OCI-LY3 (cell line): ENCODE data around the gene DYRK1B.

ENCODE experiments used
- H2AFZ ChIP-seq: fragments of 200-600, 300-600 bp; shearing (Covaris generic); 2 replicates; pipeline ENCODE4 v1.6.0; 2014; ENCODE audit warnings: antibody characterized with exemption, low read depth, low read length
- H3K27ac ChIP-seq: fragments of 200-600, 300-600 bp; sonication (generic); 2 replicates; pipeline ENCODE4 v1.5.1; 2014; ENCODE audit warnings: mild to moderate bottlenecking, low read length, moderate library complexity, mixed read lengths
- H3K27me3 ChIP-seq: fragments of 200-600, 300-600 bp; sonication (generic); 2 replicates; pipeline ENCODE4 v1.6.1; 2014; ENCODE audit warnings: low read depth, low read length, mixed read lengths
- H3K36me3 ChIP-seq: fragments of 200-600, 300-600 bp; sonication (generic); replicated peaks from 2 replicates; pipeline ENCODE3; 2014; ENCODE audit warnings: low read depth, low read length, mixed read lengths
- H3K4me1 ChIP-seq: fragments of 300-600, 200-600 bp; sonication (generic); 2 replicates; pipeline ENCODE4 v1.6.1; 2014; ENCODE audit warnings: low read length, mixed read lengths
- H3K4me2 ChIP-seq: fragments of 200-600, 300-600 bp; sonication (generic); 2 replicates; pipeline ENCODE4 v1.6.1; 2014; ENCODE audit warnings: low read length, mixed read lengths
- H3K4me3 ChIP-seq: fragments of 300-600, 200-600 bp; sonication (generic); 2 replicates; pipeline ENCODE4 v1.5.1; 2014; ENCODE audit warnings: antibody characterized with exemption, mild to moderate bottlenecking, low read length, moderate library complexity
- H3K79me2 ChIP-seq: fragments of 300-600, 200-600 bp; shearing (Covaris generic); 2 replicates; pipeline ENCODE4 v1.6.1; 2014; ENCODE audit warnings: mild to moderate bottlenecking, low read length, mixed read lengths
- H3K9ac ChIP-seq: fragments of 300-600, 200-600 bp; shearing (Covaris generic); 2 replicates; pipeline ENCODE4 v1.6.0; 2014; ENCODE audit warnings: mild to moderate bottlenecking, low read length, moderate library complexity
- H3K9me3 ChIP-seq: fragments of 200-600, 300-600 bp; shearing (Covaris generic); 2 replicates; pipeline ENCODE4 v1.6.1; 2014; ENCODE audit warnings: low read length, mixed read lengths; ENCODE audit not compliant: insufficient read depth
- H4K20me1 ChIP-seq: fragments of 200-600, 300-600 bp; sonication (generic); 2 replicates; pipeline ENCODE4 v1.6.1; 2016; ENCODE audit warnings: low read length, mixed read lengths; ENCODE audit not compliant: insufficient read depth
- EZH2phosphoT487 ChIP-seq: fragments of 200-600 bp; shearing (Covaris generic); IDR thresholded peaks from 2 replicates; pipeline ENCODE4 v1.6.1; 2018; ENCODE audit warnings: antibody characterized with exemption, mixed run types, low read depth
- TF ChIP-seq, protein P1 (sequence below): fragments of 200-600, 300-600 bp; sonication (generic); IDR thresholded peaks from 2 replicates; pipeline ENCODE4 v1.5.1; 2014; ENCODE audit warnings: antibody characterized with exemption, low read length, low read depth

The DYRK1B gene

DNA sequence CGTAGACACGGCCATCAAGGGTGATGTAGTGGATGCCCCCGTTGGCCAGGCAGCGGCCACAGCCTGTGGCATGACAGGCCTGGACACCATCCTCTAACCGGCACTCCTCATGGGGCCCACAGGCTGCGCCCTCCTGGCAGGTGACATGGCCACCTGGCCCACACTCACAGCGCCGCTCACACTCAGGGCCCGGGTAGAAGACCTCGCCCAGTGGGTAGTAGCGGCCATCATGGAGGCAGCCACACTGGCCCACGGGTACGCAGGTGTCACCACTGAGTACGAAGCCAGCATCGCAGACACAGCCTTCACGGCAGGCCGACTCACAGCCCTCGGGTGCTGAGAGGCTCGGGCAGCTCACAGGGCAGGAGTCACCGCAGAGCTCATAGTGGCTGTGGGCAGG, 39.4 kb upstream of the DYRK1B start:
- Histone ChIP-seq H4K20me1 (no peaks in the 10 kb centered on the region), H3K9me3 (no peaks in the 10 kb centered on the region), H3K4me2 (no peak overlapping the region), H2AFZ (no peak overlapping the region), H3K27me3 (no peaks in the 10 kb centered on the region), H3K79me2 (no peaks in the 10 kb centered on the region), H3K4me3 (no peak overlapping the region), H3K27ac (no peak overlapping the region), H3K9ac (no peak overlapping the region), H3K36me3 (no peaks in the 10 kb centered on the region), H3K4me1 (no peaks in the 10 kb centered on the region)
- TF ChIP-seq, protein P1, sequence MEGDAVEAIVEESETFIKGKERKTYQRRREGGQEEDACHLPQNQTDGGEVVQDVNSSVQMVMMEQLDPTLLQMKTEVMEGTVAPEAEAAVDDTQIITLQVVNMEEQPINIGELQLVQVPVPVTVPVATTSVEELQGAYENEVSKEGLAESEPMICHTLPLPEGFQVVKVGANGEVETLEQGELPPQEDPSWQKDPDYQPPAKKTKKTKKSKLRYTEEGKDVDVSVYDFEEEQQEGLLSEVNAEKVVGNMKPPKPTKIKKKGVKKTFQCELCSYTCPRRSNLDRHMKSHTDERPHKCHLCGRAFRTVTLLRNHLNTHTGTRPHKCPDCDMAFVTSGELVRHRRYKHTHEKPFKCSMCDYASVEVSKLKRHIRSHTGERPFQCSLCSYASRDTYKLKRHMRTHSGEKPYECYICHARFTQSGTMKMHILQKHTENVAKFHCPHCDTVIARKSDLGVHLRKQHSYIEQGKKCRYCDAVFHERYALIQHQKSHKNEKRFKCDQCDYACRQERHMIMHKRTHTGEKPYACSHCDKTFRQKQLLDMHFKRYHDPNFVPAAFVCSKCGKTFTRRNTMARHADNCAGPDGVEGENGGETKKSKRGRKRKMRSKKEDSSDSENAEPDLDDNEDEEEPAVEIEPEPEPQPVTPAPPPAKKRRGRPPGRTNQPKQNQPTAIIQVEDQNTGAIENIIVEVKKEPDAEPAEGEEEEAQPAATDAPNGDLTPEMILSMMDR: no peak
- no peak for TF ChIP-seq EZH2phosphoT487

- Histone ChIP-seq H3K9me3 (no peaks in the 10 kb centered on the region), H2AFZ (no peak overlapping the region), H3K27me3 (no peaks in the 10 kb centered on the region), H3K4me1 (no peaks in the 10 kb centered on the region), H3K4me2 (no peak overlapping the region), H3K27ac (no peak overlapping the region), H3K36me3 (no peaks in the 10 kb centered on the region), H4K20me1 (no peaks in the 10 kb centered on the region), H3K79me2 (no peaks in the 10 kb centered on the region), H3K4me3 (no peak overlapping the region), H3K9ac (no peak overlapping the region)
- TF ChIP-seq, protein P1: no peak
- TF ChIP-seq EZH2phosphoT487: no peak
Measured at GRCh38 chr19:39871886-39872866, 38.2 kb upstream of the DYRK1B start.

- no peak overlapping the region for H3K4me2 ChIP-seq
- H3K9ac ChIP-seq: no peak overlapping the region
- H3K4me1 ChIP-seq: no peaks in the 10 kb centered on the region
- no peaks in the 10 kb centered on the region for H3K27me3 ChIP-seq
- H3K27ac ChIP-seq: no peak overlapping the region
- no peaks in the 10 kb centered on the region for H3K79me2 ChIP-seq
- H3K4me3 ChIP-seq: no peak overlapping the region
- TF ChIP-seq EZH2phosphoT487: no peak
- TF ChIP-seq, protein P1: no peak
- H2AFZ ChIP-seq: no peak overlapping the region
- no peaks in the 10 kb centered on the region for H3K36me3 ChIP-seq
- no peaks in the 10 kb centered on the region for H4K20me1 ChIP-seq
- no peaks in the 10 kb centered on the region for H3K9me3 ChIP-seq
Measured at GRCh38 chr19:39871362-39871761, 37.4 kb upstream of the DYRK1B start.

DNA sequence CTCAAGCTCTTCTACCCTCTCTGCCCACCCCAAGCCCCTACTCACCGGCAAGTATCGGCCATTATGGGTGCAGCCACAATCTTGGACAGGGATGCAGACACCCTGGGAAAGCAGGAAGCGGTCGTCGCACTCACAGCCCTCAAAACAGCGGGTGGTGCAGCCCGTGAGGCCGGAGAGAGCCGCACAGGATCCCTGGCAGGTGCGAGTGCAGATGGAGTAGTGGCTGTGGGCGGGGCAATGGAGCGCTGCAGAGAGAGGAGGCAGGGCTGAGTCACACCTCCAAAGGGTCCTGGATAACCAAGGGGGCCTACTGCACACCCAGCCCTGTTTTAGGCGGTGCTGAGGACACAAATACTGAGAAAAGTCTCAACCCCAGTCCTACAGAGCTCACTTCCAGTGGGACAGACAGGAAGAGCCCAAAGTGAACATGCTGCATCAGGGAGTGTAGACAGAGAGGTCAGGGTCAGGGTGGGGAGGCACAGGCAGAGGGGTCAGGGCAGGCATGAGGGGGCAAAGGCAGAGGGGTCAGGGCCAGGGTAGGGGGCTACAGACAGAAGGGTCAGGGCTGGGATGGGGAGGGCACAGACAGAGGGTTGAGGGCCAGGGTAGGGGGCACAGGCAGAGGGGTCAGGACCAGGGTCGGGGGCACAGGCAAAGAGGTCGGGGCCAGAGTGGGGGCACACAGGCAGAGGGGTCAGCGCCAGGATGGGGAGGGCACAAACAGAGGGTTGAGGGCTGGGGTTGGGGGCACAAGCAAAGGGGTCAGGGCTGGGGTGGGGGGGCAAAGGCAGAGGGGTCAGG, 36.4 kb upstream of the DYRK1B start:
- Histone ChIP-seq H4K20me1 (no peaks in the 10 kb centered on the region), H3K36me3 (no peaks in the 10 kb centered on the region), H3K9me3 (no peaks in the 10 kb centered on the region), H3K4me1 (no peaks in the 10 kb centered on the region), H3K27me3 (no peaks in the 10 kb centered on the region), H3K79me2 (no peaks in the 10 kb centered on the region), H3K27ac (no peak overlapping the region), H3K4me2 (no peak overlapping the region), H3K4me3 (no peak overlapping the region), H3K9ac (no peak overlapping the region), H2AFZ (no peak overlapping the region)
- TF ChIP-seq, protein P1: no peak
- TF ChIP-seq EZH2phosphoT487: no peak
